PFSK-1 (cell line): ENCODE measurements around the gene MFSD11.

Experiments
- POLR2AphosphoS5 ChIP-seq: IDR thresholded peaks from 2 replicates; pipeline ENCODE4 v1.6.1; 2012; ENCODE audit warnings: low read depth, mild to moderate bottlenecking, control low read depth, low read length, moderate library complexity
- REST ChIP-seq, 2 experiments: IDR thresholded peaks; 2 replicates each; pipeline versions ENCODE4 v1.6.1 to v1.8.0; 2011 to 2012; ENCODE audit warnings: low read depth in 2 of 2, low read length in 2 of 2, control low read depth in 1 of 2, inconsistent platforms in 1 of 2, mild to moderate bottlenecking in 1 of 2, moderate library complexity in 1 of 2; ENCODE audit not compliant: insufficient read depth in 1 of 2
- SIN3A ChIP-seq: IDR thresholded peaks from 2 replicates; pipeline ENCODE4 v1.6.1; 2012; ENCODE audit warnings: mild to moderate bottlenecking, low read length, moderate library complexity, borderline replicate concordance; ENCODE audit not compliant: insufficient read depth
- TAF1 ChIP-seq: IDR thresholded peaks from 2 replicates; pipeline ENCODE4 v1.6.1; 2012; ENCODE audit warnings: low read length, control low read depth, borderline replicate concordance; ENCODE audit not compliant: insufficient read depth

- TF ChIP-seq SIN3A (no peak), REST (IDR thresholded peaks at IDR 0.05; ENCODE audit: insufficient read depth in 1 of 2, low read depth in 2 of 2, low read length in 2 of 2) (no peak), POLR2AphosphoS5 (no peak), TAF1 (no peak)
Measured at GRCh38 chr17:76707985-76708807, 29.7 kb upstream of the MFSD11 start.
